GM12891 (cell line): Measurements from ENCODE around the gene CLIP4.

Experiments
- DNase-seq: peaks from one replicate; pipeline ENCODE4 v3.0.0; 2011; ENCODE audit warnings: low spot score; ENCODE audit not compliant: insufficient read length
- FAIRE-seq: peaks from 2 replicates; lab custom pipeline; 2011; peaks lifted over from hg19 to GRCh38; lab: Jason Lieb, UNC
- PAX5 ChIP-seq: IDR thresholded peaks from 2 replicates; pipeline ENCODE4 v1.6.1; 2011; ENCODE audit warnings: low read length, moderate library complexity, mild to moderate bottlenecking; ENCODE audit not compliant: insufficient read depth, severe bottlenecking
- POLR2A ChIP-seq: IDR thresholded peaks from 2 replicates; pipeline ENCODE4 v1.6.1; 2011; ENCODE audit warnings: low read depth, low read length, control low read depth
- POLR2AphosphoS5 ChIP-seq: IDR thresholded peaks from 2 replicates; pipeline ENCODE4 v1.6.1; 2011; ENCODE audit warnings: low read depth, low read length, control low read depth
- POU2F2 ChIP-seq: IDR thresholded peaks from 2 replicates; pipeline ENCODE4 v1.6.1; 2011; ENCODE audit warnings: low read depth, mild to moderate bottlenecking, control low read depth, low read length, moderate library complexity
- SPI1 ChIP-seq: IDR thresholded peaks from 2 replicates; pipeline ENCODE4 v1.6.1; 2011; ENCODE audit warnings: low read depth, low read length, control low read depth
- TAF1 ChIP-seq: IDR thresholded peaks from 2 replicates; pipeline ENCODE4 v1.6.1; 2011; ENCODE audit warnings: low read depth, low read length, control low read depth

The CLIP4 gene

DNA sequence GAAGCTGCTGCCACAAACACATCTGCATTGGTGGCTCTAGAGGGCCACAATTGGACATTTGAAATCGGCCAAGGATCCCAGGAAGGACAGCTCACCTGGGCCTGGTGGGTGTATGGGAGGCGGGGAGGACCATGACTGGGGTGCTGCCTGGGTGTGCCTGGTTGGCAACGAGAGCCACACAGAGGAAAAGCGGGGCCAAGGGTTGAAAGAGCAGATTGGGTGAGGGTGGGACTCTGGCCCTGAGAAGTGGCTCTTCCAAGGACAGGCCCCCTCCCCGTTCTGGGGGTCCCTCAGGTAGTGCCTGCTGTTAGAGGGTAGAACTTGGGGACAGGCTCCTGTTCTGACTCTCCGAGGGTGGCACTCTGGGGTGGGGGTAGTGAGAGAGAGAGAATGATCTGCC is 102.9 kb downstream of the CLIP4 start:
- DNase-seq (no peak), FAIRE-seq (no peak)
- no peak for TF ChIP-seq POU2F2
- TF ChIP-seq POLR2AphosphoS5: no peak
- no peak for TF ChIP-seq POLR2A
- TF ChIP-seq SPI1: no peak
- TF ChIP-seq PAX5: no peak
- TF ChIP-seq TAF1: no peak

DNA sequence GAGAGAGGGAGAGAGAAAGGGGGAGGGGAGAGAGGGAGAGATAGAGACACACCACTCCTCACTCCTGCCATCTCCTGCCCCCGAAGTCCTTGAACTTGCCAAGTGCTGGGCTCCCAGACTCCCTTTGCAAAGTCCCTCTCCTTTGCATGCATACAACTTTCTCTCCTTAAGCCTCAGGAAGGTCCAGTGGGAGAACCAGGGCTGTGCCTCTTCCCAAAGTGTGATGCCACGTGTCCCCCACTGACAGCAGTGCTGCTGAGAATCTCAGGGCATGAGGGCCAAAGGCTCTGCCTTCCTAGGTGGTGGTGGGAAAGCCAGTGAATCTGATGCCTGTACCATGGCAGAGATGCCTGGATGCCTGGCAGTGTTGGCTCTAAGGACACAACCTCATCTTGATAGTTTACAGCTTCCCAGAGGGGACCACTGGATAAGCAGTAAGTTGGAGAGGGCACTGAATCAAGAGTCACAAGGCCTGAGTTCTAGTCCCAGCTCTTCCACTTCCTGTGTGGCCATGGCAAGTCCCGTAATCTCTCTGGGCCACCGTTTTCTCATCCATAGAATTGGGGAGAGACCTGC is 103.4 kb downstream of the CLIP4 start:
- no peak for DNase-seq
- no peak for FAIRE-seq
- TF ChIP-seq PAX5: no peak
- TF ChIP-seq POLR2A: no peak
- no peak for TF ChIP-seq SPI1
- TF ChIP-seq POU2F2: no peak
- TF ChIP-seq TAF1: no peak
- TF ChIP-seq POLR2AphosphoS5: no peak

DNA sequence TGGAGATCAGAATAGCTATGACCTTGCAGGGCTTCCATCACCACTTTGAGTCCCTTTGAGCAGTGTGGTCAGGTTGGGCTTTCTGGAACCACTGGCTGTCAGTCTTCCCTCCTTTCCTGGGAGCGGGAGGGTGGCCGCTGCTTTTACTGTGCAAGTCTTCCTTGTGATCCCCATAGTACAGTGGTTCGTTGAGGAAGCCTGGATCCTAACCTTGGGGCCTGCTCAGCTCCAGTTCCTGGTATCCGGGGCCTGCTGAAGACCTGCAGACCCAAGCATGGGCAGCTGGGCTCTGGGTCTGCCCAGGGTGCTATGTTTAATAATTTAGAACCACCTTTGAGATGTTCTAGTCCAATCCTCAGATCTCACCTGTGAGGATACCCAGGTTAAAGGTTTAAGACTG is 104.2 kb downstream of the CLIP4 start:
- FAIRE-seq: no peak

DNA sequence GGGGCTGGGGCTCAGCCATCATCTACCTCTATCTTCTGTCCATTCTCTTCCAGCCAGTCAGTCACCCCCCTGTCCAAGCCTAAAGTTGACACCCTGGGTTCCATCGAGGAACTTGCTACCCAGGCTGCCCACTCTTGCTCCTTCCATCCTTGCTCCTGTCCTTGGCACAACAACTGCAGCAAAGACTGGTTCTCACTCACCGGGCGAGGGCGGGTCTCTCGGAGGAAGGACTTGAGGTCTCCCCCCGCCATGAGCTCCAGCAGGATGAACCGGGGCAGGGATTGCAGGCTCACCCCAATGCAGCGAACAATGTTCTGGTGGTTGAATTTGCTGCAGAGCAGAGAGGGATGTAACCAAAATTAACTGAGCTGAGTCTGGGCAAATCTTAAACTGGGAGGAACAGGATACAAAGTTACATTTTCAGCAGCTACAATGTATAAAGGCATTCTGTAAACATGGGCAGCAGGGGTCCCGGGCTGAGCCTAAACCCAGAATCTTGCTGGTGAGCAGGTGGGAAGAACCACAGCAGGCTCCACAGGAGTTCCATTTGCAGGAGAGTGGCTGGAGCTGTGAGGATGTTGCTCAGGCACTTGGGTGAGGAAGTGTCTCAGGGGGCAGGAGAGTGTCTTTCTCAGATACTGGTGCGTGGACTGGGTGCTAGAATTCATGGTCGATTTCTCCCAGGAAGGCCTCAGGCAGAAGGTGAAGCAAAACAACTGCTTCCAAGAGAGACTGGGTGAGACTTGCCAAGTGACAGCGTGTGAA is 105.5 kb downstream of the CLIP4 start:
- FAIRE-seq (no peak), DNase-seq (no peak)
- TF ChIP-seq POU2F2: no peak
- TF ChIP-seq POLR2AphosphoS5: no peak
- no peak for TF ChIP-seq PAX5
- no peak for TF ChIP-seq TAF1
- no peak for TF ChIP-seq POLR2A
- TF ChIP-seq SPI1: no peak

More for the DNA sequence above, 104.2 kb downstream of the CLIP4 start:
- no peak for DNase-seq
- no peak for TF ChIP-seq POU2F2
- no peak for TF ChIP-seq TAF1
- no peak for TF ChIP-seq PAX5
- TF ChIP-seq POLR2AphosphoS5: no peak
- TF ChIP-seq SPI1: no peak
- TF ChIP-seq POLR2A: no peak

DNA sequence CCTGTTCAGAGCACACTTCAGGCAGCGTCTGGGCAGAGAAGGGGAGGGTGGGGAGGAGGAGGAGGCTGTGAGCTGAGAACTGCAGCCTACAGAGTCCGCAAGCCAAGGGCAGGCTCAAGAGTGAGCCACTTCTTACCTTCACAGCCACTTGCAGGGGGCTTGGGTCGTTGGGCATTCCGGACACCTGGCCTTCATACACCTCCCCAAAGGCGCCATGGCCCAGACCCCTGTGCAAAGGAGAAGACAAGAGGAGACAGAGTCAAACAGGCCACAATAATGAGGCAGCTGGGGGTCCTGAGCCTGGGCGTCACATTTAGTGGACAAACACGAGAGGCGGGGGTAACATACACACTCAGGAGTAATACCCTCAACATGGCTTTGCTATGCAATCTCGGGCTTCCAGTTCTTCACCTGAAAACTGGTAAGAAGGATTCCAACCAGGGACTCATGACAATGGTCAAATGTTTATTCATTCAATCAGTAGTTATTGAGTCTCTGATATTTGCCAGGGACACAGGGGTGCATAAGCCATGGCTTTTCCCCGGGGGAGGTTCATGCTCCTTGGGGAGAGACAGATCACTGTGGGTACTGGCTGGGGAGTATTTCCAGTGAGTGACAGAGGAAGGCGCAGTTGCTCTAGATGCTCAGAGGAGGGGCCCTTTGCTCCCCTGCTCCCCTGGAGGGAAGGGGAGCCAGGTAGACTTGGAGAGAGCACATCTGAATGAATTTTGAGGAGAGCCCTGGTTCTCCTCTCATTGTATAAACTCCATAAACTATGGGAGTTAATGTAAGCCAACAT is 107.4 kb downstream of the CLIP4 start:
- no peak for TF ChIP-seq POLR2AphosphoS5
- TF ChIP-seq POU2F2: no peak
- TF ChIP-seq POLR2A: no peak
- FAIRE-seq: no peak
- DNase-seq: no peak

DNA sequence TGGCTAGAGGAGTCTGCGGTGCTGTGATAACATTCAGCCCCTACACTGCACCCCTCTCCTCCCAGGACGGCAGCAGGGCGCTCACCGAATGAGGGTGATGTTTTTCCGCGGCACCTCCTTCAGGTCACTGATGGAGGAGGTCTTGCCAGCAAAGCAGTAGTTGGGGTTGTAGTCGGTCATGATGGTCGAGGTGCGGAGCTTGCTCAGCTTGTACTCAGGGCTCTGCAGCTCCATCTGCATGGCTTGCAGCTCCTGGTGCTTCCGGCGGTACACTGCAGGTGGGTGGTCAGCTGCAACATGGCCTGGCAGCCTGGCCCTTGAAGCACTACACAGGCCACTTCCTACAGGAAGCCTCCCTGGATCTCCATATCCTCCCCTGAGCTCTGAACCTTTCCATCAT is 108.0 kb downstream of the CLIP4 start:
- TF ChIP-seq TAF1: no peak
- no peak for TF ChIP-seq PAX5
- TF ChIP-seq POU2F2: no peak
- FAIRE-seq: no peak
- no peak for DNase-seq

DNA sequence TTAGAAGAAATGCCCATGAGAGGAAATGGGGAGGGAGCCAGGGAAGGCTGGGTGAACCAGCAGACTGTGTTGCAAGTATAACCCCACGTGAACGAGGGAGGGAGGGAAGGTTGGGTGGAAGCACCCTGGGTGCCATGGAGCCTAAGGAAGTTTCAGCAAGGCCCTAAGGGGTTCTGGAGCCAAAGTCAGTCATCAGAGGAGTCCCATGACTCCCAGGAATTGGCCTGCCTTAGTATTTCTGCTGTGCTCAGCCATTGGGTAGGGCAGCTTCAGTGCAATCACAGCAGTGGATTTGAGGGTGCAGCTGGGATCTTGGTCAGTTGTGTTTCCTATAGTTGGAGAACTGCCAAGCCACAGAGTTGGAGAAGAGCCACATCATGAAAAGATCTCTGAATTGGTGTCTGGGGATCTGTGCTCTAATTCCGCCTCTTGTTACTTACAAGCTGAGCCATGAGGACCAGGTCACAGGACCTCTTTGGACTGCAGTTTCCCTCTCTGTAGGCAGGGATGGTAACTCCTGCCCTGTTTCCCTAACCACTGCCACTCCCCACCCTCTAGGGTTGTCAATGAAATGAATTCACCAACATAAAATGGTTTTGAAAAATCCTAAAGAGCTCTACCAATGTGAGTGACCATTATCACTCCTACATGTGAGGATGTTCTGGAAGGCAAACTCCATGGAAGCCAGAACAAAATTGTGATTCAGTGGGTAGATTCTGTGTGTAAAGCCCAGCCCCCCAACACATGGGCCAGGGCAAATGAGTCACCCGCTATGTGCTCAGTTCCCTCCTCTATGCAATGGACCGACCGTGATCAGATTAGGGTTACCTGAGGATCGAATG is 108.9 kb downstream of the CLIP4 start:
- no peak for DNase-seq

DNA sequence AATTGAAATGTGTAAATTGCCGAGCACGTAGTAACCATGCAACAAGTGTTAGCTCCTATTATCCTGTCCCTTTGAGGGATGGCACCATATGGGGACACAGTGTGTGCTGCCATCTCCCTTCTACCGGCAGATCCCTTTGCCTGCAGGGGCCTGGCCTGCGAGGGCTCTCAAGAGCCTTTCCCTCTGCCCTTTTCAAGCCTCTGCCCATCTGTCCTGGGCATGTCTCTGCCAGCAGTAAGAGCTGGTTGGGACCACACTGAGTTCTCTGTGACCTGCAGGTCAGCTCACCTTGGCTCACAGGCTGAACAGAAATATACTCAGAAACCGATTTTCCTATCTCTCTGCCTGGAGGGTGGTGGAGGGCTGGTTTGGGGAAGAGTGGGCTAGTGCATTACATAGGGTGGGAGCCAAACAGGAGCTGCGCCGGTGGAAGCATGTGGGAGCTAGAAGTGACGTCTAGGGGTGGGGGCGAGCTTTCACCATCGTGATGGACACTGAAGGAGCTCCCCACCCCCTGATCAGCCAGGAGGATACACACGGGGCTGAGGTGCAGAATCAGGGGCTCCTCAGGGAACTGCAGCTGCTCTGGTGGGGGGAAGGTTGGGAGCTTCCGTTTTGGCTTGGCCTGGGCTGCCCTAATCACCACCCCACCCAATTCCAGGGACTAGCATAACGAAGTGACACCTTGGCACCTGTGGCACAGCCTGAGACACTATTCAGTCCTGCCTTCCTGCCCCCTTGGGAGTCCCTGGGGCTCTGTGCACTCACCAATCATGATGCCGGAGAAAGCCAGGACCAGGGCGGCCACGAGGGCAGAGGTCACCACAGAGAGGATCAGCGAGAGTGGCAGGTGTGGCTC is 109.7 kb downstream of the CLIP4 start:
- FAIRE-seq (no peak), DNase-seq (no peak)

More for the DNA sequence above, 108.9 kb downstream of the CLIP4 start:
- TF ChIP-seq SPI1 (no peak), TAF1 (no peak), POU2F2 (no peak), PAX5 (no peak), POLR2AphosphoS5 (no peak), POLR2A (no peak)
- FAIRE-seq: no peak

More for the DNA sequence above, 109.7 kb downstream of the CLIP4 start:
- TF ChIP-seq SPI1 (no peak), POLR2AphosphoS5 (no peak), POU2F2 (no peak), TAF1 (no peak), PAX5 (no peak), POLR2A (no peak)
